ENCODE measurements around the gene CPA1. TPM values are rescaled to one million over a fixed set of nuclear protein-coding genes. Genes with fewer than 3 reads are reported as not detected.

CPA1 gene
- total RNA-seq, 2 donors from 2014 or later, result not detected

DNA sequence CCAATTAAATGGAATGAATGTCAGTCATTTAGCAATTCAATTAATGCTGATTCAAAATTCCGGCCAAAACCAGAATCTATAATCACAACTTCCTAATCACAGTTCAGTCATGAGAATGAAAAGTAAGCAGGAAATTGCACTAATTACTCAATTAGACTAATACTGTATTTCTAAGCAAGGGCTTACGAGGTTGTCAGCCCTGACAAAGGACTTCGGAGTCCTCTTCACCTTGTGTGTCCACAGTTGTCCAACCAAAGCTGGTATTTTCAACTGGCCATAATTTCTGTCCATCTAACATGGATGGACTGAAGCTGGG, 17.4 kb downstream of the CPA1 start:
- no peak overlapping the region for H3K27ac Mint-ChIP-seq
- no peak for ATAC-seq (replicated peaks in 1 of 2)
- peaks cover 2 to 6% of the 10 kb centered on the region in 2 donors for H3K36me3 Mint-ChIP-seq (ENCODE audit: insufficient read depth in 2 of 2)
- H3K9me3 Mint-ChIP-seq, result no peaks in the 10 kb centered on the region
- H3K27me3 Mint-ChIP-seq (ENCODE audit: low read depth), result no peaks in the 10 kb centered on the region
- no peak overlapping the region for H3K4me3 Mint-ChIP-seq
- no peak for DNase-seq
- H3K4me1 Mint-ChIP-seq (ENCODE audit: low read depth), result peaks cover 25% of the 10 kb centered on the region

GRCh38 chr7:130398526-130399090, 18.3 kb downstream of the CPA1 start:
- Mint-ChIP-seq H3K36me3 (ENCODE audit: insufficient read depth in 2 of 2) (peaks cover 2 to 6% of the 10 kb centered on the region in 2 donors), H3K9me3 (no peaks in the 10 kb centered on the region), H3K4me3 (no peak overlapping the region), H3K27ac (peak overlapping the region; percentile 61), H3K27me3 (ENCODE audit: low read depth) (no peaks in the 10 kb centered on the region), H3K4me1 (ENCODE audit: low read depth) (peaks cover 17% of the 10 kb centered on the region)
- DNase-seq (no peak), ATAC-seq (replicated peaks in 1 of 2) (no peak)

DNA sequence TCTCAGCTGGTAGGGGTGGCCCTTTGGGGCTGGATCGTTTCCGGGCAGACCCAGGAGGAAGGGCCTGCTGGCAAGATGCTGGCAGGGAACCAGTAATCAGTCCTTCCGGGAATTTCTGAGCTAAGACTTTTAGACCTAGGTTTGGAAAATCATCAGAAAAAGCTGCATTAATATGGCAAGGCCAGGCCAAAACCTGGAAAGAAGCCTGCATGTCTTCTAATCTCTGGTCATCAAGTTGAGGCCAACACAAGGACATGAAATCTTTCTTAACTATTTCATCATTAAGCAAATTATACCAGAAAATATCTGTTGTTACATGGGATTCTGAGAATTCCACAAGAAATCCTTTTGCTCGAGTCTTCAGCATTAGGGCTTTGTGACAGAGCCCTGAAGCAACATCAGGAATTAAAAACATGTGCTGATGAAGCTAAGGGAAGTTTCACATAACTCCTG, 19.9 kb downstream of the CPA1 start:
- no peak for ATAC-seq (replicated peaks in 1 of 2)
- Mint-ChIP-seq H3K4me1 (ENCODE audit: low read depth) (peaks cover 3% of the 10 kb centered on the region), H3K9me3 (no peaks in the 10 kb centered on the region), H3K36me3 (ENCODE audit: insufficient read depth in 2 of 2) (peaks cover 2 to 6% of the 10 kb centered on the region in 2 donors), H3K27me3 (ENCODE audit: low read depth) (no peaks in the 10 kb centered on the region), H3K4me3 (no peak overlapping the region), H3K27ac (no peak overlapping the region)
- DNase-seq, result no peak

DNA sequence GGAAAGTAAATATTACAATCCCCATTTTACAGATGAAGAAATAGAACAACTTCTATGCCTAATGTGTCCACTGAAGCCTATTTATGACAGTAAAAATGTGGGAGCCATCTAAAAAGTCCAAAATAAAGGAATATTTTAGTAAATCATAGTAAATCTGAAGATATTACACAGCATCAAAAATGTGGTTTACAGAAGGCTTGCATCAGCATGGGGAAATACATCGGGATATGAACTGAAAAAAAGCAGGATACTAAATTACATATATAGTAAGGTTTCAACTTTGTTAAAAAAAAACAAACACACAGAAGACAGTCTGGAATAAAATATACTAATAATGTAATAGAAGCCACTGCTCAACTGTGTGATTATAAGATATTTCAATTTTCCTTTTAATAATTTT, 20.8 kb downstream of the CPA1 start:
- Mint-ChIP-seq H3K36me3 (ENCODE audit: insufficient read depth in 2 of 2) (peaks cover 2 to 6% of the 10 kb centered on the region in 2 donors), H3K27ac (no peak overlapping the region), H3K9me3 (no peaks in the 10 kb centered on the region), H3K4me1 (ENCODE audit: low read depth) (no peaks in the 10 kb centered on the region), H3K4me3 (no peak overlapping the region), H3K27me3 (ENCODE audit: low read depth) (no peaks in the 10 kb centered on the region)
- no peak for DNase-seq
- no peak for ATAC-seq (replicated peaks in 1 of 2)

DNA sequence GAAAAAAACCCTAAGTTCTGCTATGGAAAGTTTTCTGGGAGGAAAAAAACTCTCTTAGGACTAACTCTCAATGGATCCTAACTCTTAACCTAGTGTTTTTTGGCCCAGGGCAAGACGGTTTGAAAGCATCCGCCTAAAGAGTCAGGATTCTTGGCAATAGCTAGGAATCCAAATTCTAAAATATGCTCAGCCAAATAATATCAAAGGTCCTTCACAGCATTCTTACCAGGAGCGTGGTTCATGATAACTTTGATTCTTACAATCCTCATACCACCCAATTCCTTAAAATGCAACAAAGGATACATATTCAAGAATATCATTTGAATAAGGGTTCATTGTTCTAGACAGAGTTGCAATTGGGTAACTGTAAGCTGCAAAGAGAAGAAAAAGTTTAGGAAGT, 21.3 kb downstream of the CPA1 start:
- H3K9me3 Mint-ChIP-seq, result no peaks in the 10 kb centered on the region
- H3K27me3 Mint-ChIP-seq (ENCODE audit: low read depth), result no peaks in the 10 kb centered on the region
- H3K4me1 Mint-ChIP-seq (ENCODE audit: low read depth), result no peaks in the 10 kb centered on the region
- no peak overlapping the region for H3K4me3 Mint-ChIP-seq
- H3K27ac Mint-ChIP-seq, result no peak overlapping the region
- peaks cover 2 to 6% of the 10 kb centered on the region in 2 donors for H3K36me3 Mint-ChIP-seq (ENCODE audit: insufficient read depth in 2 of 2)
- DNase-seq (no peak), ATAC-seq (replicated peaks in 1 of 2) (no peak)

- peaks cover 6% of the 10 kb centered on the region for H3K4me1 Mint-ChIP-seq (ENCODE audit: low read depth)
- H3K4me3 Mint-ChIP-seq, result no peak overlapping the region
- no peak for ATAC-seq (replicated peaks in 1 of 2)
- no peaks in the 10 kb centered on the region for H3K27me3 Mint-ChIP-seq (ENCODE audit: low read depth)
- peaks cover 2 to 3% of the 10 kb centered on the region in 2 donors for H3K36me3 Mint-ChIP-seq (ENCODE audit: insufficient read depth in 2 of 2)
- DNase-seq, result no peak
- no peak overlapping the region for H3K27ac Mint-ChIP-seq
- no peaks in the 10 kb centered on the region for H3K9me3 Mint-ChIP-seq
These were observed 24.7 kb downstream of the CPA1 start for GRCh38 chr7:130405003-130405402.

DNA sequence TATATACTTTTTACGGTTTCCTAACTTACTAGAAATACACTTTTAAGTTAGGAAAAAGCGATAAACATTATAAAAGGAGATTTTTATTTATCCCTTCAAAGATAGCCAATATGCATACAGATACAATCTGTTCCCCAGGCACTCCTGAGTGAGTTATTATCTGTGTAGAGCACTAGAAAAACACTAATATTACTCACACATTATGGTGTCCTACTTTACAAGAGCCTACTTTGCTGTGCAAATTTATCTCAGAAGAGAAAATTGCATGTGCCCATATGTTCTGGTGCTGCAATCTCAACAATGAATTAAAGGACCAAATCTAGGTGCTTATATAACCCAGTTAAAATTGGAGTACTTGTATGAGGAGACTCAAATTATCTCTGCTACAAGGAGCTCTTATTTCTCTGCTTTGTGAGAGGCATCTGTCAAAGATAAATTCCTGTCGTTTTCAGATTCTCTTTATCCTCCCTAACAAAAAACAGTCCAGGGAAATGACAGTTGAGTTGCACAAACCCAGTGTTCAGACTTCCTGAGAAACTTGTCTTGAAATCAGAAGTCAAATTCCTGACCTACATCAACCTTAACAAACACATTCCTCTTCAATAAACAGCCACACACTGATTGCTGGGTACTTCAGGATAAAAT, 28.9 kb downstream of the CPA1 start:
- Mint-ChIP-seq H3K4me3 (no peak overlapping the region), H3K9me3 (no peaks in the 10 kb centered on the region), H3K27ac (no peak overlapping the region), H3K36me3 (ENCODE audit: insufficient read depth in 2 of 2) (peaks cover 0 to 9% of the 10 kb centered on the region in 2 donors), H3K27me3 (ENCODE audit: low read depth) (no peaks in the 10 kb centered on the region), H3K4me1 (ENCODE audit: low read depth) (peaks cover 30% of the 10 kb centered on the region)
- ATAC-seq (replicated peaks in 1 of 2), result no peak
- DNase-seq, result no peak

DNA sequence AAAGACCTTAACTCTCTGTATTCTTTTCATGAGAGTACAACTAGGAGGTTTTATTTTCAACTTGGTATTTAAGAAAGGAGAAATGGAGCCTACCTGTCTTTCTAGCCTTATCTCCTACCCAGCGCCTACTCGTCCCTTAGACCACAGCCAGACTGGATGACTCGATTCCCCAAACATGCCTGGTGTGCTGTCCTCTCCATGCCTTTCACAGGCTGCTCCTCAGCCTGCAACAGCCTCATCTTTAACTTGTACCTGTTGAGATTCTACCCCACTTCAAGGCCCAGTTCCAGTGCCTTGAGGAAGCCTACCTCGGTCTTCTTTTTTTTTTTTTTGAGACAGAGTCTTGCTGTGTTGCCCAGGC, 29.4 kb downstream of the CPA1 start:
- Mint-ChIP-seq H3K9me3 (no peaks in the 10 kb centered on the region), H3K4me1 (ENCODE audit: low read depth) (peaks cover 35% of the 10 kb centered on the region), H3K36me3 (ENCODE audit: insufficient read depth in 2 of 2) (peaks cover 0 to 9% of the 10 kb centered on the region in 2 donors), H3K4me3 (no peak overlapping the region), H3K27ac (no peak overlapping the region), H3K27me3 (ENCODE audit: low read depth) (no peaks in the 10 kb centered on the region)
- ATAC-seq (replicated peaks in 1 of 2) (no peak), DNase-seq (no peak)

DNA sequence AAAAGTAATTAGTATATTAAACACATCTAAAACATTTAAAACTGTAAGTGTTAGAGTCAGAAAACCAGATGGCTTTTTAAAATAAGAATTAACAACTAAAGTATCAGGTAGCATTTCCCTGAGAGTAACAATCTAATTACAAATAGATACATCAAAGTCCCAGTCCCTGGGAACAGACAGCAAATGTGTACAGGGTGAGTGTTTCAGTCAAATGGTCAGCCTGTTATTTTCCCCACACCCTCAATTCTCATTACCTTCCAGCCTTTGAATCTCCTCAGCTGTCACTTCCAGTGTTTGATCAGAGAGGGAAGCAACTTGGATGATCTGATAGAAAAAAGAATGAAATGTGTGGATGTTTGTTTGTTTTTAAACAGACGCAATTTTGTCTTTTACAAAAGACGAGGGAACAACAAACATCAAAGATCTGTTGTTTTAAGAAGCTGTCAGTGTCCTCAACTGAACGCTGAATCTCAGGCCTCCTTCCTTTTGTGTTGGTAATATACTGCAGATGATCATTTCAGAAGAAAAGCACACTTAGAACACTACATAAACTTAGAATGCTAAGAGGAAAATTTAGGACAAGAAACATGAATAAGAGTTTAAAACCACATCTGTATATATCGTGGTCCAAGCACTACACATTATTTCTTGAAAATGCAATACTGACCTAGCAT, 30.7 kb downstream of the CPA1 start:
- Mint-ChIP-seq H3K27me3 (ENCODE audit: low read depth) (no peaks in the 10 kb centered on the region), H3K4me1 (ENCODE audit: low read depth) (peaks cover 47% of the 10 kb centered on the region), H3K36me3 (ENCODE audit: insufficient read depth in 2 of 2) (peaks cover 0 to 9% of the 10 kb centered on the region in 2 donors), H3K4me3 (no peak overlapping the region), H3K27ac (no peak overlapping the region), H3K9me3 (no peaks in the 10 kb centered on the region)
- ATAC-seq (replicated peaks in 1 of 2) (no peak), DNase-seq (no peak)

DNA sequence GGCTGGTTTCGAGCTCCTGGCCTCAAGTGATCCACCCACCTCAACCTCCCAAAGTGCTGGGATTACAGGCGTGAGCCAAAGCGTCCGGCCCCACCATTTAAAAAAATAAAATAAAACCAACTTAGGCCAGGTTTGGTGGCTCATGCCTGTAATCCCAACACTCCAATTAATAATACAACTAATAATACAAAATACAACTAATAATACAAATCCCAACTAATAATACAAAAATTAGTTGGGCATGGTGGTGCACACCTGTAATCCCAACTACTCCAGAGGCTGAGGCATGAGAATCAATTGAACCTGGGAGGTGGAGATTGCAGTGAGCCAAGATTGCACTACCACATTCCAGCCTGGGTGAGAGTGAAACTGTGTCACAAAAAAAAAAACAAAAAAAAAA, 32.9 kb downstream of the CPA1 start:
- Mint-ChIP-seq H3K4me1 (ENCODE audit: low read depth) (peaks cover 69% of the 10 kb centered on the region), H3K9me3 (no peaks in the 10 kb centered on the region), H3K27ac (no peak overlapping the region), H3K27me3 (ENCODE audit: low read depth) (no peaks in the 10 kb centered on the region), H3K36me3 (ENCODE audit: insufficient read depth in 2 of 2) (peaks cover 0 to 9% of the 10 kb centered on the region in 2 donors), H3K4me3 (no peak overlapping the region)
- ATAC-seq (replicated peaks in 1 of 2) (no peak), DNase-seq (no peak)

DNA sequence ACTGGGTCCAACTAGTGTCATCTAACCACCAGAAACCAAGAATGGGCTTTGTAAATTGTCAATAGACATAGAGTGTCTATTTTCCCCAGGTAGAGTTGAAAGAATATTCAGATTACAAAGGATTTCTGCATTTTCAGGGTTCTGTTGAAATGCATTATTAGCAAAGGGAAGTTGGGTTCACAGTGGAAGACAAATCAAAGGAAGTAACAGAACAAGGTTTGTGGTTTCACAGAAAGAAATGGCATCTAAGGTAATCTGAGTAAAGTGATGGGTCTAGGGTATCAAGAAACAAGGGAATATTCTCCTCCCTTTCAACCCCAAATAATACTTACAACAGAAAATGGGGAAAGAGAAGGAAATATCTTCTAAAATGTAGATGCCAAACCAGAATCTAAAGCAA, 34.7 kb downstream of the CPA1 start:
- peaks cover 0 to 6% of the 10 kb centered on the region in 2 donors for H3K36me3 Mint-ChIP-seq (ENCODE audit: insufficient read depth in 2 of 2)
- ATAC-seq (replicated peaks in 1 of 2), result no peak
- H3K9me3 Mint-ChIP-seq, result no peaks in the 10 kb centered on the region
- no peaks in the 10 kb centered on the region for H3K27me3 Mint-ChIP-seq (ENCODE audit: low read depth)
- no peak for DNase-seq
- H3K4me1 Mint-ChIP-seq (ENCODE audit: low read depth), result peaks cover 81% of the 10 kb centered on the region
- peak overlapping the region in 1 of 2 donors; percentile 41 for H3K4me3 Mint-ChIP-seq
- H3K27ac Mint-ChIP-seq, result peak overlapping the region; percentile 6

DNA sequence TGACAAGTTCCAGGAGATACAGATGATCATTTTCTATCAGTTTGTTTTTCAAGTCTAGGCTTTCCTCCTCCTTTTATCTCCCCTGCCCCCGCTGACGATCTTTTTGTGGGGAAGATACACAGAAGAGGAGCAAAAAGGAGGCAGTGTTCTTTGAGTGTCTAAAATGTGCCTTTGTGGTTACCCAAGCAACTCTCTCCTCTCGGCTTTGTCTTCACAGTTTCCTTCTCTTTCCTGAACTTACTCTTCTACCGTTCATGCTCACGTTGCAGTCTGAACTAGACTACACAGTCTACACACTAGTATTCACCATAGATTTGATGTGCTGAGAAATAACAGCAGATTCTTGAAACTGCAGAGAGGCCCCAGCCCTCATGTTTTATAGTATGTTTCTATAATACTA, 36.9 kb downstream of the CPA1 start:
- peak; percentile 79 to 80 for ATAC-seq (replicated peaks in 1 of 2)
- Mint-ChIP-seq H3K4me3 (peak overlapping the region; percentile 68 to 77), H3K9me3 (no peaks in the 10 kb centered on the region), H3K36me3 (ENCODE audit: insufficient read depth in 2 of 2) (peaks cover 0 to 1% of the 10 kb centered on the region in 2 donors), H3K27me3 (ENCODE audit: low read depth) (no peaks in the 10 kb centered on the region), H3K4me1 (ENCODE audit: low read depth) (peaks cover 90% of the 10 kb centered on the region), H3K27ac (peak overlapping the region; percentile 21)
- DNase-seq, result peak; percentile 29 to 35

- H3K36me3 Mint-ChIP-seq (ENCODE audit: insufficient read depth in 2 of 2), result no peaks in the 10 kb centered on the region
- peaks cover 97% of the 10 kb centered on the region for H3K4me1 Mint-ChIP-seq (ENCODE audit: low read depth)
- no peaks in the 10 kb centered on the region for H3K9me3 Mint-ChIP-seq
- H3K27ac Mint-ChIP-seq, result peak overlapping the region; percentile 21
- no peak for ATAC-seq (replicated peaks in 1 of 2)
- DNase-seq, result no peak
- peak overlapping the region; percentile 67 to 77 for H3K4me3 Mint-ChIP-seq
- H3K27me3 Mint-ChIP-seq (ENCODE audit: low read depth), result no peaks in the 10 kb centered on the region
These were observed 38.0 kb downstream of the CPA1 start for GRCh38 chr7:130418306-130418705.

All from activated T-cell treated with anti-CD3 and anti-CD28 coated beads, Interleukin-2, amount 50 U/mL, for 72 hours (primary cell).